VCaP (cell line): ENCODE data around the gene CTDP1.
"Not testable (repeated sequence)": the region's sequence is repeated elsewhere in the genome, so short reads cannot be mapped to it uniquely, and the experiment has no call there.

Experiments used
- H3K27ac ChIP-seq: fragments of 450-650 bp; 2 replicates; pipeline ENCODE4 v1.5.1; 2017
- CTCF ChIP-seq: fragments of 450-650 bp; conservative IDR thresholded peaks from 2 replicates; pipeline ENCODE4 v1.5.1; 2017; ENCODE audit warnings: mild to moderate bottlenecking, moderate library complexity

Gene CTDP1

GRCh38 chr18:79692056-79692455 is 12.5 kb downstream of the CTDP1 start:
- no peak overlapping the region for H3K27ac ChIP-seq
- no peak for TF ChIP-seq CTCF

GRCh38 chr18:79692886-79693285 is 13.3 kb downstream of the CTDP1 start:
- no peak for TF ChIP-seq CTCF
- no peak overlapping the region for H3K27ac ChIP-seq

- no peak for TF ChIP-seq CTCF
- no peak overlapping the region for H3K27ac ChIP-seq
These were observed 14.1 kb downstream of the CTDP1 start for GRCh38 chr18:79693561-79694205.

GRCh38 chr18:79694206-79694894 is 14.7 kb downstream of the CTDP1 start:
- H3K27ac ChIP-seq = not testable (repeated sequence)

GRCh38 chr18:79694895-79695213 is 15.3 kb downstream of the CTDP1 start:
- no peak overlapping the region for H3K27ac ChIP-seq
- no peak for TF ChIP-seq CTCF

GRCh38 chr18:79695269-79695668 is 15.7 kb downstream of the CTDP1 start:
- no peak overlapping the region for H3K27ac ChIP-seq
- TF ChIP-seq CTCF = no peak

- TF ChIP-seq CTCF = no peak
These were observed 16.6 kb downstream of the CTDP1 start for GRCh38 chr18:79695856-79696850.

More at GRCh38 chr18:79695856-79696850, 16.6 kb downstream of the CTDP1 start:
- no peak overlapping the region for H3K27ac ChIP-seq
